Suprapubic skin (tissue), 4 donors: ENCODE results near the gene FMN1.

ENCODE experiments used
- CTCF ChIP-seq, 2 donors: fragments of 200-600 bp in 1 of 2; fragments of 450-650 bp in 1 of 2; sonication (generic) in 1 of 2; IDR thresholded peaks; one replicate each; pipeline ENCODE4 v1.5.1; 2016 to 2019; ENCODE audit warnings: antibody characterized with exemption in 2 of 2, mild to moderate bottlenecking in 1 of 2, moderate library complexity in 1 of 2
- EP300 ChIP-seq: sonication (generic); formaldehyde crosslinking; IDR thresholded peaks from one replicate; pipeline ENCODE4 v1.6.1; 2017; ENCODE audit warnings: antibody characterized with exemption
- POLR2A ChIP-seq, 2 donors: fragments of 450-650 bp; IDR thresholded peaks; one replicate each; pipeline ENCODE4 v1.6.1; 2017; ENCODE audit warnings: antibody characterized with exemption in 2 of 2, mild to moderate bottlenecking in 2 of 2, moderate library complexity in 2 of 2
- POLR2AphosphoS5 ChIP-seq, 3 donors: sonication (generic); formaldehyde crosslinking; IDR thresholded peaks; one replicate each; pipeline ENCODE4 v1.6.1; 2017; ENCODE audit warnings: antibody characterized with exemption in 3 of 3

- TF ChIP-seq POLR2AphosphoS5 (IDR thresholded peaks at IDR 0.05) = no peak
- TF ChIP-seq CTCF (IDR thresholded peaks at IDR 0.05) = no peak
- TF ChIP-seq POLR2A (IDR thresholded peaks at IDR 0.05) = no peak
- TF ChIP-seq EP300 = no peak
These were observed 98.9 kb downstream of the FMN1 start for GRCh38 chr15:33095641-33096040.
